Stimulated activated naive CD4-positive, alpha-beta T cell treated with Interleukin-2 at 50 U/mL for 16 hours (primary cell): ENCODE data around the gene PID1.

Experiments
- DNase-seq: peaks from one replicate; lab custom pipeline; 2025; lab: John Stamatoyannopoulos, UW

The PID1 gene

DNA sequence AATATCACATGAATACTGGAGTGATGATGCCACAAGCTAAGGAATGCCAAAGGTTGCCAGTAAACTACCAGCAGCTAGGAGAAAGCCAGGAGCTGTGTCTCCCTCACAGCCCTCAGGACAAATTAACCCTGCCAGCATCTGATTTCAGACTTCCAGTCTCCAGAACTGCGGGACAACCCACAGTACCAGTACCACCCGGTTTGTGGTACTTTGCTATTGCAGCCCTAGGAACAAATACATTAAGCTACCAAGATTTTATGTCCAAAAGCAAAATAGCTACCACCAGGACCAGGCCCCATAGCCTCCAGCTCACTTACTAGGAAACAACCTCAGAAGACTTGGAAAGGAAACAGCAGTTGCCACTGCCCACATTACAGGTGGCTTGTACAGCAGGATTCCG, 10.0 kb downstream of the PID1 start:
- DNase-seq, result no peak

- DNase-seq, result no peak
These were observed 13.1 kb downstream of the PID1 start for GRCh38 chr2:229257985-229258384.

DNA sequence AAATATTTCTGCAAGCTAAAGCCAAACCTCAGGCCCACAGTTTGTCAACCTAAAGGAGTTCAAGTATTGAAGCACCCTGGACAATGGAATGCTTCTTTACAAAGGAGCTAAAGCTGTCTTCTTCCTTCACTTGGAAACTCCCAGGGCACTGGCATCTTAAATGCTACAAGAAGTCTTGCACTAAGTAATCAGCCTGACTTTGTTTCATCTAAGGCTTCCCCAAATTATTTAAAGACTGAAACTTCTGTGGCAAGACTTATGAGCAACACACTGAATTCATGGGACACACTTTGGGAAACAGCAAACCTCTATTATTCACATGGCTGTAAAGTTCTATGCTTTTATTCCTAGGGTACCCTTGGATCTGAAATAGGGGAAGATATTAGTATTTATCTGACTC, 14.7 kb downstream of the PID1 start:
- no peak for DNase-seq

GRCh38 chr2:229254206-229254605, 16.9 kb downstream of the PID1 start:
- DNase-seq, result no peak

DNA sequence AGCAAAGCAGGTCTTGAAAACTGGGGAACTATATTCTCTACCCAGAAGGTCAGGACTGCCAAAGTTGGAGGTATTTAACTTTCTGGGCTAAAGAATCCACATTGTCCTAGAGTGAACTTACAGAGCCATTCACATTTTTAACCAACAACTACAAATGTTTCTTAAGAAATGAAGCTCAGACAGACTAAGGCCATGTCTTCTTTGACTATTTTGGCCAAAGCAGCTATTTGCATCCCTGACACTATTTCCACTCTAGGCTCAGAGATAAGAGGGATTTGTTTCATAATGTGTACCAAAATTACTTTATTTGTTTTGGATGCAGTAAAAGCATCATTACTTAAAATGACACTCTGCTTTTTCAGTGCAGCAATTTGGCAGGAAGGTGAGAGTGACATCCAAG, 18.1 kb downstream of the PID1 start:
- DNase-seq, result no peak

DNA sequence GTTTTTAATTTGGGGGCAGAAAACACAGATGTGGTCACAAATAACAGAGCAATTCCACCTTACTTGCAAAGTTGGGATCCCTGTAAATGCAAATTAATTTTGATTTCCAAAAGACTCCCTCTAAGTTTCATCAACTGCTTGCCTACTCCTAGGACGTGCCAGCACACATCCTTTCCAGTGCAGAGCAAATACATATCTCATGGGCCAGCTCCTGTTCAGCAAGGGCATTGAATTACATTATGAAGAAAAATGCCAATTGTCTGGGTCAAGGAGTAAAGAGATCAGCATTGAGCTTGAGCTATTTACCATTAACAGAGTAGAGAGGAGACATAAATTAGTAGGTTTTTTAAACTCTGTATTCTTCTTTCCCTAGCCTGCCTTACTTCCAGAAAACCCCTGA, 18.8 kb downstream of the PID1 start:
- no peak for DNase-seq

GRCh38 chr2:229249536-229249935, 21.6 kb downstream of the PID1 start:
- no peak for DNase-seq

- no peak for DNase-seq
These were observed 24.8 kb downstream of the PID1 start for GRCh38 chr2:229246334-229246733.

DNA sequence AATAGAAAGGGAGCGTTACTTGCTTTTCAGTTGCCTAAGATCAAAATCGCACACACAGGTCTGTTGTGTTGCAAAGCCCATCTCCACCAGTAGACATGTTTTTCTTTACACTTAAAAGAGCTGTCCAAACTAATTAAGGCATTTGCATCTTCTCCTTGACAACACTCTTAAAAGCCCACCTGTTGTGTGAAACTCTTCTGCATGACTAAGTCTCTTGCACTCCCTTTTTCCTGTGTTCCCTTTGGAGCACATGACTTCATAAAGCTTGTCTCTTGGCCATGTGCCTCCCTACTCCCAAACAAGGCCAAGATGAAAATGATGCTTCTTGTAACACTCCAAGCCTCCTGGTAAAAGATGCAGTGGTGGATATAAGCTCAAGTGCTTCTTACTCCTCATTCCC, 26.1 kb downstream of the PID1 start:
- DNase-seq, result no peak

GRCh38 chr2:229243890-229244560, 27.1 kb downstream of the PID1 start:
- DNase-seq, result no peak

DNA sequence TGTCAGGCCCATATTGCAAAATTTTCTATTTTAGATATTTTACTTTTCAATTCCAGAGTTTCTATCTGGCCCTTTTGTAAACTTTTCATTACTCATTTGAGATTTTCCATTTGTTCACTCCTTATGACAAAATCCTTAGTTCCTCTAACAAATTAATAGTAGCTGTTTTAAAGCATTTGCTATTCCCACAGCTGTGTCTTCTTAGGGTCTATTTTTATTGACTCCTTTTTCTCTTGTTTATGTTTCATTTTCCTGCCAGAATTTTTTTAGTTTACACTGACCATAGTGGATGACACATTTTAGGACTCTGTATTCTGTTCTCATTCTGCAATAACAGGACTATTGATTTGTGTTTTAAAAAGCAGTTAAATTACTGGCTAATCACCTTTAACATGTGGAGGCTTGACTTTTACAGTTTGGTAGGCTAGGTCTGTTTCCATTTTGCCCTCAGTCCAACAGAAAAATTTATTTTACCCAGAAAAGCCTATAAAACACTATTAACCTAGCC, 30.0 kb downstream of the PID1 start:
- no peak for DNase-seq

DNA sequence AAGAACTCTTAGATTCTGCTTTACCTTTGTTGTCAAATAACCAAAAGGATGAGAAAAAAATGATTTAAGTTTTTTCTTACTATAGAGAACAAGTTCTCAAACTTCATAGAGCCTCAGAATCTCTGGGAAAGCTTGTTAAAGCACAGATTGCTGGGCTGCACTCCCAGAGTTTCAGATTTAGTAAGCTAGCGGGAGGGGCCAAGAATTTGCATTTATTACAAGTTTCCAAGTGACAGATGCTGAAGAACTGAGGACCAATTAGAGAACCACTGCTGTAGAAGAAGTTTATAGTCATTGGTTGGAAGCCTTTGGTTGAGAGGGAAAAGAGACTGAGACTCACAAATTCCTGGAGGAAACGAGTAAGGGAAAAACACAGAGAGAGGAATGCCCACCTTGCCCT, 32.1 kb downstream of the PID1 start:
- no peak for DNase-seq

GRCh38 chr2:229237270-229237669, 33.8 kb downstream of the PID1 start:
- no peak for DNase-seq

DNA sequence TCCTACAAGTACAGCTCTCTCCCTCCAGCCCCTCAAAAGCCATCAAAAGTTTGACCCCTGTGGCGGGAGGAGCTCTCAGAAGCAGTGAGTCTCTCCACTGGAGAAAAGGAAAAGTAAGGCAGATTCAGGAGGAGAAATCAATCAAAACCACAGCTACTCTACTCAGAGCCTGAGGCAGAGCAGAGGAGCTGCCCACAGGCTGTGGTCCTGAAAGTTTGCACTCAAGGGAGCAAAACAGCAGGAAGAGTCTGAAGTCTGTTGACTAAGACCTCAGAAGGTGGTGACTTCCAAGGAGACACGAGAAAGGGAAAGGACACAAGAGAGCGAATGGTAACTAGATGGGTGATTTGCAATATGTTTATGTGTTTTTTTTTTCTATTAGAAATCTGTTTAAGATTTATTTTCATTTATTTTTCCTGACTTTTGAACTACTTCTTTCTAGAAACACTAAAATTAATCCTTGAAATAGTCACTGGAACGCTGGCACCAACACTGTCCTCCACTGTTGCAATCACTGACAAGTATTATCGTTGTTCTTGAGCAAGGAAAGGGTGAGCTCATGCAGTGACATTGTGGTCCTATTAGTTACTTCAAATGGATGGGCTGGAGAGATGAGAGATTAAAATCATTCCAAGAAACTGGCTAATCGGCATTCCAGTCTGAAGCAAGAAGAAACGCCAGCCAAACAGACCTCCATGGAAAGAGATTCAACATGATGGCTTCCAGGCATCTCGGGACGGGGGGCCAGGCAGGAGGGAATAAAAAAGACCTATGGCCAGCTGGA, 35.8 kb downstream of the PID1 start:
- DNase-seq, result no peak

DNA sequence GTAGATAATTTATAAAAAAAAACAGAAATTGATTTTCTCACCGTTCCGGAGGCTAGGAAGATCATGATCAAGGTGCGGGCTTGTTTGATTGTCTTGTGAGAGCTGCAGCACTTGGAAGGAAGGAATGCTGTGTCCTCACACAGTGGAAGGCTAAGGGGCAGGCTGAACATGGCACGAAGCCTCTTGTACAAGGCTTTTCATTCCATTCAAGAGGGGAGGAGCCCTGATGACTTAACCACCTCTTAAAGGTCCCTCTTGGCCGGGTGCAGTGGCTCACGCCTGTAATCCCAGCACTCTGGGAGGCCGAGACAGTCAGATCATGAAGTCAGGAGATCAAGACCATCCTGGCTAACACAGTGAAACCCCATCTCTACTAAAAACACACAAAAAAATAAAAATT, 39.2 kb downstream of the PID1 start:
- no peak for DNase-seq

GRCh38 chr2:229231328-229231868, 39.7 kb downstream of the PID1 start:
- no peak for DNase-seq

GRCh38 chr2:229230911-229231310, 40.2 kb downstream of the PID1 start:
- DNase-seq, result no peak

DNA sequence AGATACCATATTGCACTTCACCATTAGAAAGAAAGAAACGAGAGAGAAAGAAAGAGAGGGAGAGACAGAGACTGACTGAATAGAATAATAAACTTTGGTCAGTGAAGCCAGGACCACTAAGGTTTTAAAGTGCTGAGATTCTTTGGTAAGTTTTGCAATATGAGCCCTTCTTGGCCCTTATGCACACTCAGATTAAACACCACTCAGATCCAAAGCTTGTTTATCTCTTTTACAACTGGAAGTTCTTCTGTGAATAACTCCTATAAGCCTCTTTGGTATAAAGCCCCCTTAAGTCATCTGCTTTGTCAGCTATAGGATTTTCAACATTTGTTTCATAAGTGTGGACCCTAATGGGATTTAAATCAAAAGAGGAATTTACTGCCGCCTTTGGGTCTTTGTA, 40.8 kb downstream of the PID1 start:
- DNase-seq, result no peak

DNA sequence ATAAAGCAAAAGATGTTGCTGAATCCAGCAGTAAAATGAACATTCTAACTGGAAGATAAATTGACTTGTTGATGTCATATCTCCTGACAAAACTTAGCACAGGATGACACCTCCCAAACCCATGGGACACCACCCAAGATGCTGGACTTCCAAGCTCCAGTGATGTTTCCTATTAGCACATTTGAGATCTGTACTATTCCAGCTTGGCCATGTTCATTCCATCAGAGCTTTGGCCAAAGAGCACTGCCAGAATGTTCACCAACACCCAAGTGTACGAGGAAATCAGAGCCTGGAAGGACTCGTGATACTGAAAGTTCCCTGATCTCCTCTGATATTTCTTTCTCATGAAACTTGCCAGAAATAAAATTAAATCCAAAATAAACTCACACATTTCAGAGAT, 44.7 kb downstream of the PID1 start:
- DNase-seq, result no peak

DNA sequence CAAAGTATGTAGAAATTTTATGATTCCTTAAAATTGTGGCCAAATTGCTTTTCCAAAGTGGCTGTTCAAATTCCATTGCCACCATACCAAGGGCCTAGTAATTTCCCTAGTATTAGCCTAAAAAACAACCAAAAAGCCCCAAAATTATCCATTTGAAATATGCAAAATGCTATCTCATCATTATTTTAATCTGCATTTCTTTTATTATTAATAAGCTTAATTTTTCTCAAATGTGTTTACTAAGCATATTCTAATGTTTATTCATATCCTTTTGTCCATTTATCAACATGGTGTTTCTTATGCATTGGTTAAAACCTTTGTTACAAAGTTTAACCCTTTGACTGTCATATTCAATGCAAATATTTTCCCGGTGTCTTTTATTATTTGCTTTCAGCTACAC, 48.0 kb downstream of the PID1 start:
- DNase-seq, result no peak

DNA sequence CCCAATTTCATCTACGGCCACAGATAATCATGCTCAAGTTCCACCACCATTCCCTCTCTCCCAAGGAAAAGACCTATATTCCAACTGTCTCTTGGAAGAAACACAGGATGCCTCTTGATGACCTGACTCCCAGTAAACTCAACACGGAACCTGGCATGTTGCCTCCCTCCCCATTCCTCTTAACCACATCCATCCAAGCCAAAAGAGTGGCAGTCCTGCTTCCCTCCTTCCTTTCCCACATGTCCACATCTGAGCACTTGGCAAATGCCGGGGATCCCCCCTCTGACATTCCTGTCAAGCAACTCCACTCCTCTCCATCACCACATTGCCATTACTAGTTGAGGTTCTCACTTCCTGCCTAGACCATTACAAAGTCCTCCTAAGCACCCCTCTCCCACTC, 49.4 kb downstream of the PID1 start:
- no peak for DNase-seq

- no peak for DNase-seq
These were observed 50.8 kb downstream of the PID1 start for GRCh38 chr2:229220254-229220653.

GRCh38 chr2:229218329-229218921, 52.7 kb downstream of the PID1 start:
- no peak for DNase-seq
